Activated CD8-positive, alpha-beta memory T cell treated with anti-CD3 and anti-CD28 coated beads for 24 hours (primary cell): ENCODE measurements around the gene S100A11.
"Not testable (repeated sequence)": the region's sequence is repeated elsewhere in the genome, so short reads cannot be mapped to it uniquely, and the experiment has no call there.

Source experiments
- DNase-seq: peaks from one replicate; pipeline ENCODE4 v3.0.0-alpha.2; 2020

The S100A11 gene

GRCh38 chr1:152036267-152037216, at the start of gene S100A11:
Gene S100A11, minus strand, starts transcription at chr1:152037004. Its CDS starts 89 bp downstream, at chr1:152036915.
- DNase-seq, result peak; percentile 86

GRCh38 chr1:152084853-152085252, 48.0 kb upstream of the S100A11 start:
- DNase-seq, result no peak

- not testable (repeated sequence) for DNase-seq
Observed at GRCh38 chr1:152081026-152081425, 44.2 kb upstream of the S100A11 start.

GRCh38 chr1:152080494-152080893, 43.7 kb upstream of the S100A11 start:
- DNase-seq, result not testable (repeated sequence)

GRCh38 chr1:152078831-152079441, 42.1 kb upstream of the S100A11 start:
- no peak for DNase-seq

DNA sequence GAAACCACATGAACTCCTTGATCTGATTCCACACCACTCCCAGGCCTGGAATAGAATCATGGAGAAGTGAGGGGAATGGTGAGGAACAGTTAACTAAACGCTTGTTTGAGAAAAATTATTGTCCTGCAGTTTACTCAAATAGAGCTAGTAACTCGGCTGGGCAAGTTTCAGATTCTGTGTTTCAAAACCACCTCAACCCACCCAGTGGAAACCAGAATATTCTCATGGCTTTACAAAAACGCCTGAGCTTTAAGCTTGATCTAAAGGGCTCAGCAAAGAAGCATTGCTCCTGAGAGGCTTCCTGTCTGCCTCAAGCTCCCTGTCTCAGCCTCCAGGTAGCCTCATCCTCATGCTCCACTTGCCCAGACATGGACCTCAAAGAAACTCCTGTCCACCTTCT, 35.5 kb upstream of the S100A11 start:
- no peak for DNase-seq

DNA sequence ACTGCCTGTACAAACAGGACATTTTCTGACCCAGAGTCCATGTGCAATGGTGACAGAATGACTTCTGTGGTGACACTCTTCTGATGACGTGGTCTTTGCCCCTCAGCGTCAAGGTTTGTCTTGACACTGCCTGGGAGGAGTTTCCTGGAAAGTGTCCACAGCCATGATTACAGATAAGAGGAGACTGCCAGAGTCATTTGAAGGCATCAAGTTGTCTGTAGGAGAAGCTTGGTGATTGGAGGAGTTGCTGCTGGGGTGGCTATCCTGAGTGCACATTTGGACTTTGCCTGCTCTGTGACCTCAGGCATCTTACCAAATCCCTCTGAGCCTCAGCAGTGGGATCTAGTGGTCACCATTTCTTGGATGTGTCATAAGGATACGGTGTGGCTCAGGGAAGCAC, 34.3 kb upstream of the S100A11 start:
- DNase-seq, result no peak

DNA sequence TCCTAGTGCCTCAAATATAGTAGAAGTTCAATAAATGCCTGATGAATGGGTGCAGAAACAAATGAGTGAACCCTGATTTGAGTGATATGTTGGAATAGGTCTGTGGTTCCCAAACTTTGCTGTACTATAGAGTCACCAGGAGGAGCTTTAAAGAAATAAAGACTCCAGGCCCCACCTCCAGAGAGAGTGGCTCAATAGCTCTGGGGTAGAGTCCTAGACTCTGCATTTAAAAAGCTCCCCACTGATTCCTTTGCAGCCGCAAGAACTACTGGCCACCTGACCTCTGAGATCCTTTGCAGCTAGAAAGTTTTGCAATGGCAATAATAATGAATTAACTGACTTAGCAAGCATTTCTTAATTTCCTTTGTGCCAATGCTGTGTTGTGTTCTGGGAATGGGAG, 31.1 kb upstream of the S100A11 start:
- no peak for DNase-seq

GRCh38 chr1:152067150-152067549, 30.3 kb upstream of the S100A11 start:
- DNase-seq, result no peak

GRCh38 chr1:152061952-152062351, 25.1 kb upstream of the S100A11 start:
- DNase-seq, result no peak

DNA sequence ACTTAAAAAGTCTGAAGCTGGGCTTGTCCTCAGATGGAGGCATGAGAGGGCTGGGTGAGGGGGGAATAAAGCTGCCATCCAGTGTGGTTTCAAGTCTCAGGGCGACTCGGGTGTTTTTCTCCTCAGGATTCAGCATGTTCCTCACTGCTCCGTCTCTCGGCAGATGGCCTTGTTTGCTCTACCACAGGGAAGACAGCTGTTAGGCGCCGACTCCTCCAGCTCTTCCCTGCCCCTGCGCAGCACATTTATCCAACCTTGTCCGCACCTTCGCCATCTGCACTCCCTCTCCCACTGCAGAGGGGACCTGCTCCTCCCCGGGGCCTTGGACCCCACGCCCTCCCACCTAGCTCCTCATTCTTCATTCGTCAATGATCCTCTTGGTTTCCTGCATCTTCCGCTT, 16.6 kb upstream of the S100A11 start:
- no peak for DNase-seq

- peak; percentile 94 for DNase-seq
Observed at GRCh38 chr1:152052606-152053005, 15.8 kb upstream of the S100A11 start.

DNA sequence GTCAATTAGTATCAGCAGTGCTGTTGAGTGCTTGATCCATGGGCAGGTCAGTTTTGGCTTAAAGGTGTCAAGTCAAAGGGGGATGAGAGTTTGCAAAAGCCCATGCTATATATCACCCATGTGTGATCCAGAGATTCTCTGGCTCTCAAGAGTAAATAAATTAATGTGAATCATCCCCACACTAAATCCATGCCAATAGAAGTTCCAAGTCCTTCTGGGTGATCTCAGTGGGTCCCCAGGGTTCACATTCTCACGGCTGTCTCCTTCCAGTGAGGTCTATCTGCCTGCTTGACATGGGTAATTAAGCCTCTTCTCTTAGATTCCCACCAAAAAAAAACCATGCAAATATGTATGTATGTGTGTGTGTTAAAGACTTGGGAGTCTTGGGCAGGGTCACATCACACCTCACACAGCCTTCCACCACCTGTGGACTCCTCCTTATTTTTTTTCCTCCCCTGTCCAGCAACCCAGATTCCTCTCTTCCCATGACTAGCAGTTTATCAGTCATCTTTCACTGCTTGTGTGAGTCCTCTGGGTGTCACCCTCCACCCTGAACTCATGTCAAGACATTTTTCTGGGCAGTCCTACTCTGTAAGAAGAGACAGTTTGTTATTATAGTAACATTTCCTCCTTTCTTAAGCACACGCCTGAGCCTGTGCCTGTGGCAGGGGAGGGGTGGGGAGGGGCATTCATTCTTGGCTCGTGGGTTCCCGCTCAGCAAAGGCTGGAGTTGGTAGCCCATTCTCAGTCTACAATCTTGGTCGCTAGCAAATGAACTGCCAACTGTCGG, 14.3 kb upstream of the S100A11 start:
- DNase-seq, result no peak

- no peak for DNase-seq
Observed at GRCh38 chr1:152049291-152050083, 12.7 kb upstream of the S100A11 start.

DNA sequence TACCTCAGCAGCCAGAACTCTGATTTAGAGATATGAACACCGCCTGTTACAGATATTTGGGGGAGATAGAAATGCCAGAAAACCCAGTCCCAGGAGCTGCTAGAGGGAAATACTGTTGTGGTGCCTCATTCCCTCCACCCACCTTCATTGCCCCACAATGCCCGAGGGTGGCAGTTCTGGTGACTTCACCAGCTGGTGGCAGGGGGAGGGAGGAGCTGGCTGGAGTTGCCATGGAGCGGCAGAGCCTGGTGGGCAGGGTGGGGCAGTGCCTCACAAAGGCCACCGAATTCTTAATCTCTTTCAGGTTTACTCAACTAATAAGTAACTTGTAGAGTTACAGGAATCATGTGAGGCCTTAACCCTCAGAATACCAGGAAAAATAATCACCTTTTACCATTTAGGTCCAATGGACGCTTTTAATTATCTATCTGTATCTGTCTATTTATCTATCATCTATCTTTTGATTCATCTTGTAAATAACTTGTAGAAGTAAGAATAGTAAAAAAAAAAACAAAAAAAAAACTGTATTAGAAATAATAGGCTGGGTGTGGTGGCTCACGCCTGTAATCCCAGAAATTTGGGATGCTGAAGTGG, 11.7 kb upstream of the S100A11 start:
- no peak for DNase-seq

GRCh38 chr1:152047730-152048415, 11.1 kb upstream of the S100A11 start:
- DNase-seq, result peak; percentile 91

- no peak for DNase-seq
Observed at GRCh38 chr1:152047413-152047729, 10.6 kb upstream of the S100A11 start.

GRCh38 chr1:152044386-152044785, 7.6 kb upstream of the S100A11 start:
- no peak for DNase-seq

GRCh38 chr1:152043870-152044269, 7.1 kb upstream of the S100A11 start:
- DNase-seq, result no peak

- no peak for DNase-seq
Observed at GRCh38 chr1:152042030-152042429, 5.2 kb upstream of the S100A11 start.

DNA sequence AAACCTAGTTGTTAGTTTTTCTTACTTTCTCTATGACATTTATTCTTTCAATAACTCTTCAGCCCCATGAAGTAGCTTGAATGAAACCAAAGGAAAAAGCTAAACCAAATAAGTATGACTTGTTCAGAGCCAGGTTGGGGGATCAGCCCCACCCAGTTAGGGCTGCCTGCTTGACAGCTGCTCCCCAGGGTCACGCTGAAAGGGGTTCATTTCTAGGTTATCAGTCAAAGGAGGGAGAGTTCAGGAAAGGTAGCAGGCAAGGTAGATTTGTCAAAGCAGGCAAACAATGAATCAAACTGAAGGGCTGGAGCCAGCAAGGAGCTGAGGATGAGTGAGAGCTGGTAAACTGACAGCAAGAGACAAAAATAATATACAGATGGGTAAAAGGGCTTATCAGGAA, 3.1 kb upstream of the S100A11 start:
- no peak for DNase-seq

GRCh38 chr1:152039461-152039860, 2.7 kb upstream of the S100A11 start:
- no peak for DNase-seq
